ENCODE results near the gene RNF43. TPM values are rescaled to one million over a fixed set of nuclear protein-coding genes. Genes with fewer than 3 reads are reported as not detected.
"Not testable (repeated sequence)": the region's sequence is repeated elsewhere in the genome, so short reads cannot be mapped to it uniquely, and the experiment has no call there.

The RNF43 gene
- total RNA-seq, 2 experiments from 2014 or later = 0.38 to 0.91 TPM

- Mint-ChIP-seq H3K9me3 (no peaks in the 10 kb centered on the region), H3K36me3 (ENCODE audit: low read depth) (no peaks in the 10 kb centered on the region), H3K27me3 (ENCODE audit: low read depth) (no peaks in the 10 kb centered on the region), H3K27ac (no peak overlapping the region), H3K4me3 (no peak overlapping the region), H3K4me1 (ENCODE audit: low read depth) (peaks cover 4% of the 10 kb centered on the region)
- DNase-seq = no peak
- CTCF ChIA-PET = no interaction called here
- intact Hi-C loops (cut with micrococcal nuclease) = no loop called here
Observed at GRCh38 chr17:58402679-58403078, 14.7 kb downstream of the RNF43 start.

- CTCF ChIA-PET = interaction anchor here (0.9 kb wide), 1 partner anchor 15 kb away, joined by 3 read pairs; the partner anchor contains the start of gene RNF43
- no peak overlapping the region for H3K27ac Mint-ChIP-seq
- intact Hi-C loops (cut with micrococcal nuclease) = no loop called here
- no peak for DNase-seq
- no peaks in the 10 kb centered on the region for H3K36me3 Mint-ChIP-seq (ENCODE audit: low read depth)
- H3K27me3 Mint-ChIP-seq (ENCODE audit: low read depth) = no peaks in the 10 kb centered on the region
- H3K4me3 Mint-ChIP-seq = no peak overlapping the region
- H3K4me1 Mint-ChIP-seq (ENCODE audit: low read depth) = peaks cover 4% of the 10 kb centered on the region
- H3K9me3 Mint-ChIP-seq = no peaks in the 10 kb centered on the region
Observed at GRCh38 chr17:58402047-58402446, 15.3 kb downstream of the RNF43 start.

- H3K36me3 Mint-ChIP-seq (ENCODE audit: low read depth) = no peaks in the 10 kb centered on the region
- no peak overlapping the region for H3K27ac Mint-ChIP-seq
- H3K27me3 Mint-ChIP-seq (ENCODE audit: low read depth) = no peaks in the 10 kb centered on the region
- CTCF ChIA-PET = no interaction called here
- no peak for DNase-seq
- no peak overlapping the region for H3K4me3 Mint-ChIP-seq
- H3K4me1 Mint-ChIP-seq (ENCODE audit: low read depth) = peaks cover 4% of the 10 kb centered on the region
- intact Hi-C loops (cut with micrococcal nuclease) = no loop called here
- H3K9me3 Mint-ChIP-seq = no peaks in the 10 kb centered on the region
Observed at GRCh38 chr17:58401287-58401686, 16.0 kb downstream of the RNF43 start.

GRCh38 chr17:58400826-58401225 lies 16.5 kb downstream of the RNF43 start:
- CTCF ChIA-PET = interaction anchor here (1.1 to 1.6 kb wide), 2 partner anchors 17 to 201 kb away, joined by 3 to 5 read pairs; partner anchors contain the start of gene RNF43
- H3K36me3 Mint-ChIP-seq (ENCODE audit: low read depth) = no peaks in the 10 kb centered on the region
- DNase-seq = no peak
- no peak overlapping the region for H3K4me3 Mint-ChIP-seq
- H3K9me3 Mint-ChIP-seq = no peaks in the 10 kb centered on the region
- no peak overlapping the region for H3K27ac Mint-ChIP-seq
- peaks cover 4% of the 10 kb centered on the region for H3K4me1 Mint-ChIP-seq (ENCODE audit: low read depth)
- intact Hi-C loops (cut with micrococcal nuclease) = no loop called here
- H3K27me3 Mint-ChIP-seq (ENCODE audit: low read depth) = no peaks in the 10 kb centered on the region

- CTCF ChIA-PET = interaction anchor here (1.1 to 1.6 kb wide), 2 partner anchors 18 to 200 kb away, joined by 3 to 5 read pairs; partner anchors contain the start of gene RNF43
- Mint-ChIP-seq H3K27ac (no peak overlapping the region), H3K27me3 (ENCODE audit: low read depth) (no peaks in the 10 kb centered on the region)
Observed at GRCh38 chr17:58399974-58400373, 17.4 kb downstream of the RNF43 start.

GRCh38 chr17:58398574-58399266 lies 18.6 kb downstream of the RNF43 start:
- peaks cover 4% of the 10 kb centered on the region for H3K4me1 Mint-ChIP-seq (ENCODE audit: low read depth)
- CTCF ChIA-PET = no interaction called here
- H3K36me3 Mint-ChIP-seq (ENCODE audit: low read depth) = no peaks in the 10 kb centered on the region
- H3K27ac Mint-ChIP-seq = no peak overlapping the region
- H3K9me3 Mint-ChIP-seq = no peaks in the 10 kb centered on the region
- H3K27me3 Mint-ChIP-seq (ENCODE audit: low read depth) = no peaks in the 10 kb centered on the region
- intact Hi-C loops (cut with micrococcal nuclease) = no loop called here
- no peak for DNase-seq
- no peak overlapping the region for H3K4me3 Mint-ChIP-seq

More at GRCh38 chr17:58399974-58400373, 17.4 kb downstream of the RNF43 start:
- Mint-ChIP-seq H3K4me1 (ENCODE audit: low read depth) (peaks cover 4% of the 10 kb centered on the region), H3K36me3 (ENCODE audit: low read depth) (no peaks in the 10 kb centered on the region), H3K4me3 (no peak overlapping the region), H3K9me3 (no peaks in the 10 kb centered on the region)
- intact Hi-C loops (cut with micrococcal nuclease) = no loop called here
- DNase-seq = no peak

- H3K27ac Mint-ChIP-seq; H3K4me1 Mint-ChIP-seq (ENCODE audit: low read depth); H3K36me3 Mint-ChIP-seq (ENCODE audit: low read depth); H3K27me3 Mint-ChIP-seq (ENCODE audit: low read depth); DNase-seq; H3K9me3 Mint-ChIP-seq; H3K4me3 Mint-ChIP-seq; intact Hi-C loops (cut with micrococcal nuclease): not testable (repeated sequence)
- CTCF ChIA-PET = interaction anchor here (0.6 to 1.6 kb wide), 4 partner anchors 21 to 498 kb away, joined by 3 to 5 read pairs (median 3); no protein-coding TSS in a partner anchor
Observed at GRCh38 chr17:58397421-58397820, 19.9 kb downstream of the RNF43 start.

- Mint-ChIP-seq H3K27me3 (ENCODE audit: low read depth) (no peaks in the 10 kb centered on the region), H3K36me3 (ENCODE audit: low read depth) (no peaks in the 10 kb centered on the region), H3K27ac (no peak overlapping the region), H3K9me3 (no peaks in the 10 kb centered on the region), H3K4me1 (ENCODE audit: low read depth) (no peaks in the 10 kb centered on the region), H3K4me3 (no peak overlapping the region)
- intact Hi-C loops (cut with micrococcal nuclease) = no loop called here
- CTCF ChIA-PET = interaction anchor here (0.6 to 1.6 kb wide), 2 partner anchors 22 to 400 kb away, joined by 3 to 5 read pairs; no protein-coding TSS in a partner anchor
- no peak for DNase-seq
Observed at GRCh38 chr17:58396173-58396572, 21.2 kb downstream of the RNF43 start.

- intact Hi-C loops (cut with micrococcal nuclease) = no loop called here
- Mint-ChIP-seq H3K36me3 (ENCODE audit: low read depth) (no peaks in the 10 kb centered on the region), H3K27ac (no peak overlapping the region), H3K9me3 (no peaks in the 10 kb centered on the region), H3K27me3 (ENCODE audit: low read depth) (no peaks in the 10 kb centered on the region), H3K4me1 (ENCODE audit: low read depth) (no peaks in the 10 kb centered on the region), H3K4me3 (no peak overlapping the region)
- DNase-seq = no peak
- CTCF ChIA-PET = interaction anchor here (0.7 kb wide), 2 partner anchors 112 to 256 kb away, joined by 3 read pairs; no protein-coding TSS in a partner anchor
Observed at GRCh38 chr17:58394534-58395223, 22.7 kb downstream of the RNF43 start.

GRCh38 chr17:58391302-58391984 lies 25.9 kb downstream of the RNF43 start:
- no peaks in the 10 kb centered on the region for H3K27me3 Mint-ChIP-seq (ENCODE audit: low read depth)
- H3K36me3 Mint-ChIP-seq (ENCODE audit: low read depth) = peaks cover under 1% of the 10 kb centered on the region
- no peak overlapping the region for H3K27ac Mint-ChIP-seq
- H3K4me1 Mint-ChIP-seq (ENCODE audit: low read depth) = no peaks in the 10 kb centered on the region
- H3K4me3 Mint-ChIP-seq = no peak overlapping the region
- DNase-seq = no peak
- CTCF ChIA-PET = interaction anchor here (0.5 kb wide), 1 partner anchor 89 kb away, joined by 3 read pairs; no protein-coding TSS in a partner anchor
- intact Hi-C loops (cut with micrococcal nuclease) = no loop called here
- no peaks in the 10 kb centered on the region for H3K9me3 Mint-ChIP-seq

GRCh38 chr17:58390884-58391283 lies 26.4 kb downstream of the RNF43 start:
- H3K36me3 Mint-ChIP-seq (ENCODE audit: low read depth) = peaks cover 1% of the 10 kb centered on the region
- H3K4me3 Mint-ChIP-seq = no peak overlapping the region
- H3K27ac Mint-ChIP-seq = no peak overlapping the region
- no peaks in the 10 kb centered on the region for H3K27me3 Mint-ChIP-seq (ENCODE audit: low read depth)
- no peak for DNase-seq
- CTCF ChIA-PET = no interaction called here
- H3K4me1 Mint-ChIP-seq (ENCODE audit: low read depth) = no peaks in the 10 kb centered on the region
- intact Hi-C loops (cut with micrococcal nuclease) = no loop called here
- no peaks in the 10 kb centered on the region for H3K9me3 Mint-ChIP-seq
